HG03060 (cell line): Measurements from ENCODE around the gene ULK1.
"Not testable (repeated sequence)": the region's sequence is repeated elsewhere in the genome, so short reads cannot be mapped to it uniquely, and the experiment has no call there.

ENCODE experiments used
- ATAC-seq: cut with Tn5 transposase; IDR thresholded peaks from one replicate; pipeline ENCODE4 v1.9.1; 2021; ENCODE audit warnings: low read depth, moderate number of reproducible peaks; ENCODE audit not compliant: unreplicated experiment

ULK1 gene

GRCh38 chr12:131861261-131862083, 33.0 kb upstream of the ULK1 start:
- no peak for ATAC-seq

- ATAC-seq = no peak
Measured at GRCh38 chr12:131862084-131862441, 32.4 kb upstream of the ULK1 start.

- no peak for ATAC-seq
Measured at GRCh38 chr12:131862600-131862993, 31.8 kb upstream of the ULK1 start.

- ATAC-seq = no peak
Measured at GRCh38 chr12:131862994-131863710, 31.3 kb upstream of the ULK1 start.

GRCh38 chr12:131863711-131864396, 30.6 kb upstream of the ULK1 start:
- no peak for ATAC-seq

GRCh38 chr12:131864469-131864868, 30.0 kb upstream of the ULK1 start:
- no peak for ATAC-seq

- no peak for ATAC-seq
Measured at GRCh38 chr12:131865180-131865875, 29.1 kb upstream of the ULK1 start.

GRCh38 chr12:131867471-131867870, 27.0 kb upstream of the ULK1 start:
- ATAC-seq = no peak

GRCh38 chr12:131867891-131868675, 26.3 kb upstream of the ULK1 start:
- ATAC-seq = no peak

- no peak for ATAC-seq
Measured at GRCh38 chr12:131869871-131870418, 24.5 kb upstream of the ULK1 start.

GRCh38 chr12:131871677-131872076, 22.7 kb upstream of the ULK1 start:
- ATAC-seq = no peak

- no peak for ATAC-seq
Measured at GRCh38 chr12:131872154-131873051, 22.0 kb upstream of the ULK1 start.

- ATAC-seq = no peak
Measured at GRCh38 chr12:131873293-131873692, 21.1 kb upstream of the ULK1 start.

GRCh38 chr12:131874972-131875371, 19.4 kb upstream of the ULK1 start:
- not testable (repeated sequence) for ATAC-seq

- not testable (repeated sequence) for ATAC-seq
Measured at GRCh38 chr12:131877216-131877615, 17.2 kb upstream of the ULK1 start.

- ATAC-seq = not testable (repeated sequence)
Measured at GRCh38 chr12:131878436-131878835, 16.0 kb upstream of the ULK1 start.

- ATAC-seq = no peak
Measured at GRCh38 chr12:131882804-131883520, 11.5 kb upstream of the ULK1 start.

GRCh38 chr12:131883521-131883900, 10.9 kb upstream of the ULK1 start:
- ATAC-seq = no peak
